GM19463 (cell line): Measurements from ENCODE around the gene DGKG.

Experiments
- ATAC-seq: cut with Tn5 transposase; IDR thresholded peaks from one replicate; pipeline ENCODE4 v1.9.1; 2021; ENCODE audit warnings: mild to moderate bottlenecking, moderate library complexity; ENCODE audit not compliant: unreplicated experiment

The DGKG gene

DNA sequence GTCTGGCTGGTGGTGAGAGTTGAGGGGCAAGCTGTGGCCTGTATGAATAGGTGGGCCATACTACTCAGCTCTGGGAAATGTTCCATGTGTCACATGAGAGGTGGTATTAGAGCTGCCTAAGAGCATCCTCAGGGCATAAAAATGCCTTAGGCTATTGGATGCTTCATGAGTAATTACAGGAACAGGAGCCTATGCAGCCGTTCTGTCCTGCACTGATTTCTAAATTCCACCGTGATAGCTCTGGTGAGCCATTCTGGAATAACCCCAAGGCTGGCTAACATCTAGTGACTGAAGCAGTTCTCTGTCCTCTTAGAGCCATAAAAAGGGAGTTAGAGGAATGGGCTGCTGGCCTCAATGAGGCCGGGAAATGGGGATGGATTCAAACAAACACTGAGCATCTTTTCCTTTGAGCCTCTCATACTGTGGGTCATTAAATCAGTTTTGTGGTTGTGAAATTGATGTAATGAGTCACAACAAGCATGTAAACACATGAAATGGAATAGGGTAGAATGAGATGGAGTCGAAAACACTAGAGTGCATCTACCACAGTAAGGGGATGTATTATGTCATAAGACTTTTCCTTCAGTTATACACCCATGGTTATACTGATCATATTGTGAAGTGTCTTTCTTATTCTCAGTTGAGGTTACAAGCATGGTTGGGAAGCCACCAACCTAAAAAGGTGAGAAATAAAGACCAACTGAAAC, 41.0 kb downstream of the DGKG start:
- no peak for ATAC-seq

DNA sequence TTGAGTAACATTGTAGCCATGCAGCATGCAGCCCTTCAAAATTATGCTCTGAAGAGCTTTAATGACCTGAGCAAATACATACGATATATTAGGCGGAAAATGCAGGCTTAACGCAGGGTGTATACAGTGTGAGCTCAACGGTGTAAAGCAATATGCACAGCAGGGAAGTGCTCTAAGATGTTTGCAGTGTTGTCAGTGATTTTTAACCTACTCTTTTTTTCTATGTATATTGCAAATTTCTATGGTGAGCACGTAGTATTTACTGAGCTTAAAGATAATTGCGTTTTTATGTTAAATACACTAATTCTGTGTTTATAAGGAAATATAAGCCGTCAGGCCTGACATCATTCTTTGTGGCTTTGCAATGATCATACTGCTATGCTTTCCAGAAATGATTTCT, 42.1 kb downstream of the DGKG start:
- no peak for ATAC-seq

DNA sequence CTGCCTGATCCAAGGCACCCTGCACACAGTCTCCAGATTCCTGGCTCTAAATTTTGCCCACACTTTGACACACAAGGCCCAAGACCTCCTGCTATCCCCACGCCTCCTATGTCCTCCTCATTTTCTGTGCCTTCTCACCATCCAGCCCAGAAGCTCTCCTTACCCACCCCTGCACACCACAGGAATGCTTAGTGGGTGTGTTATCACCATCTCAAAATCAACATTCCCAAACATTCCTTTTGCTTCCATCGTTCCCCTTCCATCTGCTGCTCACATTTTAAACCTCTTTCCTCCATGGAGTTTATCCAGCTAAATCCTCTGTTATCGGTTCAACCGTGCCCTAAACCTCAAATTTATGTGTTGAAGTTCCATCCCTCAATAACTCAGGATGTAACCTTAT, 43.9 kb downstream of the DGKG start:
- ATAC-seq, result no peak

DNA sequence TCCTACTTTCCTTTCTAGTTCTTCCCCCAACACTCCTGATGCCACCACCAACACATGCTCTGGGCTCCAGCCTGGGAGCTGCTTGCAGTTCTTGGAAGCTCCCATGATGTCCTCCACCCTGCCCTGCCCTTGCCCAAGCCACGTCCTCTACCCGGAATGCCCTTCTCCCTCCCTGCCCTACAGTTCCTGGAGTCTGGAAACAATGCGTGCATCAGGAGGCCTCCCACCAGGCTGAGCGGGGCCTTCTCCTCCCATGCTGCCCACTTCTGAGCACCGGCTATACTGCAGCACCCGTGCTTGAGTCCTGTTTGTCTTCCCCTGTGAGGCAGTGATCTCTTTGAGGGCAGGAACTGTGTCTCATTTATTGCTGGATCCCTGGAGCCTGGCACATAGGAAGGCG, 44.6 kb downstream of the DGKG start:
- ATAC-seq, result no peak

DNA sequence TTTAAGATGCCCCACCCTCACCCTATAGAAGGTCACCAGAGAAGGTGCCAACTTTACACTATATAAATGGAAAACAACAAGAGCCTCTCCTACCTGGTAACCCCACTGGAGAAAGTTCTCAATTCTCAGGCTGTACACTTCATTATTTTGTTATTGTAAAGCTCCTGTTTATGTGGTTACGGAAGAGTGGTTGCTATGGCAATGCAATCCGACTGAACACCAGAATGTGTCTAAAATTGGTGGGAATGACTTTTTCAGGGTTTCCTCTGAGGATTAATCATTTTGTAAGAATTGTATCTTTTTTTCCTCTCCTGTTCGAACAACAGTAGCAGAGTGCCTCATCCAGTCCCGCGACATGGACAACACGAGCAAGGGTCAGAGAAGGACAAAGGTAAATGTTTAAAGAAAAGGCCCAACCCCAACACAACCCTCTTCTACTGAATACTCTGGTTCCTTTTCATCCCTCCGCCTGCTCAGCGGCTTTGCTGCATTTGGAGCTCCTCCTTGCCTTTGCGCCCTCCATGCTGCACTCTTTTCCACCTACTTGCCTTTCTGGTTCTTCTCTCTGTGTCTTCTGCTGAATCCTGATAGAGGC, 45.3 kb downstream of the DGKG start:
- ATAC-seq, result no peak

DNA sequence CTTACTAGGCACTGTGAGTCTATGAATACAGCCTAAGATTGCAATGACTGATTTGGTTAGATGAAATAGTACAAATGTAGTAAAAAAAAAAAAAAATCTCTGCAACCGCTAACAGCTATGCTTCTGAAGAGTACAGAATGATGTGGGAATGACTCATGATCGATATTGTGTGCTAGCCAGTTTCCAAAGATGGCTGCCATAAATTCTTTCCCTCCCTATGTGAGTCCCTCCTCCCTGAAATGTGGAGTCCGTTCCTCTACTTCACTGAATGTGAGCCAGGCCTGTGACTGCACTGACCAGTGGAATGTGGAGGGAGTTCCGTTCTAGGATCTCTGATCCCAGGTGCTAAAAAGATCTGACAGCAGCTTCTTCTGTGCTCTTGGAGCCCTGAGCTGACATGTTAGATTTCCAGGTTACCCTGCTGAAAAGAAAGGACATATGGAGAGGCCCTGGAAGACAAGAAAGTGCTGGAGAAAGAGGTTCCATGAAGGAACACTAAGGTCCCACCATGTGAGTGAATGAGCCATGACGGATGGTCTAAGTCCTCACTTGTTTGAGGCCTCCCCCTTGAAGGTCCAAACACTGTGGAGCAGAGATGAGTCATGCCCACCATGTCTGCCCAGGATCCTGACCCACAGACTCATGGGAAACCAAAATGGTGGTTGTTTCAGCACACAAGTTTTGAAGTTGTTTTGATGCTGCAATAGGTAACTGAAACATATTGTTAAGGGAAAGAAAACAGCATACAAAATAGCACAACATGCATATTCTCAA, 46.3 kb downstream of the DGKG start:
- no peak for ATAC-seq

DNA sequence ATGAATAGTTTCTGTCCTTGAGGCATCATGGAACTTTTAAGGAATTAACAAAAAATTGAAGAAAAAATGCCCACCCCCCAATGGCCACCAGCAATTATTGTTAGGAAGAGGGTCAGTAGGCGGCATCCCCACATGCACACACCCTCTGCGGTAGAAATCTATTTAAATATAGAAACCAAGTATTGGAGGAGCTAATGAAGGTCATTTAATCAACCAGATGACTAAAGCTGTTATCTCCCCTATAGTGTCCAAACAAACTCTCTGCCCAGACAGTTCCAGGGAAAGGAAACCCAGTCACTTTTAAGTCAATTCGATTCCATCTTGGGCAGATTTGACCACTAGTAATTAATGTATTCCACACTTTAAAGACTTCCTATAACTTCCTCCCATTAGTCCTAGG, 47.1 kb downstream of the DGKG start:
- no peak for ATAC-seq

DNA sequence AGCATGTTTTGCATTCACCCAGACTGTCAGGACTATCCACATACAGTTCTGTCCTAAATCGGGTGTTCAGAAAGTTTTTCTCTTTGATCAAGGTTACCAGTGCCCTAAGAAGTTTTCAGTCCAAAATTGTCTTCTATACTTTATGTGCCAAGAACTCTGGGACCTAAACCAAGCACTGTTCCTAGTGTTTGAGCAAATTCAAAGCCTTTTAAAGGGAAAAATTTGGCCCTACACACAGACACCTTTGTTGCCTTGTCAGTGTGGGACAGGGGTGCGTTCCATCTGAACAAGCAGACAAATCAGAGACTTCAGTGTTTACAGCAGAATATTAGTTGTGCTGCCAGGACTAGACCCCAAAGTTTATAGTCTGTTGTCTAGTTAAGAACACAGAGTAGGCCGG, 50.6 kb downstream of the DGKG start:
- ATAC-seq, result no peak

DNA sequence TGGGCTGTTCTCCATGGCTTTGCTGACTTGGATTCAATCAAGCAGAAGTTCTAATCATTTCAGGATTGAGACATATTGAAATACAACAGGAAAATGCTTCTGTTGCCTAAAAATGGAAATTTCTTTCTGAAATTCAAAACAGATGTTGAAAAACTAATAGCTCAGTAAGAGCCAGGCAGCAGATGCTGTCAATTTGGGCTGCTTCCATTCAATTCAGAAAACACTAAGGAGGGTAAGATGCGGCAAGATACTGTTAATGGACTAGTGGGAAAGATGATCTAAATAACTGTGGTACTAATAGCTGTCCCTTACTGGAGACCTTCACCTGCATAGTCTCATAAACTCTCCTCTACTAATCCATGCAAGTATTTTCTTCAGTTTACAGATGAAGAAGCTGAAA, 53.5 kb downstream of the DGKG start:
- no peak for ATAC-seq

DNA sequence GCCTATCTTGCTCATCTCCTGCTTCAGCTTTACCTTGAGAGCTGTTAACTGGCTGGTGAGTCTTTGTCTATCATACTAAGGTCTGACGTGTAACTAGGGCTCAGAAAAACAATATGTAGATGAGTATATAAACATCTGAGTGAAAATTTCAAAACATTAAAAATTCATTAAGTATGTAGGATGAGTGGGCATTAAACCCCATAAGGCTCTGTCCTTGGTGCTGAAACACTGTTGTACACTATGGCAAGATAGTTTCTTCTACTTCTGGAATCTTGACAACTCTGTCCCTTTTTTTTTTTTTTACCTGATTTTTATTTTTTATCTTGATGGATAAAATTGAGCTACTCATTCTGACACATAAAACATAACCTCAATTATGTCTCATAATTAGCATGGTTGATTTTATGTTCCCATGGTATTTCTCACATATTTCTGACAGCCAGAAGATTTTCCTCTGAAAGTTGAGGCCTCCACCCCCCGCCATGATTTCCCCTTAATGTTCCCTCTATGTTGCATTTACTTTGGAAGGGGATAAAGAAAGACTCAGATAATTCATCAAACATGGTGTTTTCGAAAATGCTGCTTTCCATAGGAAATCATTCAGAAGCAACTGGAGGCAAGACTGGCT, 54.3 kb downstream of the DGKG start:
- no peak for ATAC-seq

DNA sequence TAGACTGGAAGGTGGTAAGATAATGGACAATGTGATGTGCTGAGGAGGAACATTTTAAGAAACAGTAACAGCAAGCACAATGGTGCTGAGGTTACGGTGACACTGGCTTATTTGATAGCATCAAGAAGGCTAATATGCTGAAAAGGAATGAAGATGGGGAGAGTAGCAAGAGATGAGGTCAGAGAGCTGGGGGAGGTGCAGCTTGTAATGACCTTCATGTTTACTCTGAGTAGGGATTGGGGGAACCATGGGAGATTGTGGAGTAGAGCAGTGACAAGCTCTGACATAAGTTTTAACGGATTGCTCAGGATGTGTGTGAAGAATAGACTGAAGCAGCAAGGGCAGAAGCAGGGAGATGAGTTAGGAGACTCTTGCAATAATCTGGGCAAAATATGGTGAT, 56.7 kb downstream of the DGKG start:
- ATAC-seq, result no peak

DNA sequence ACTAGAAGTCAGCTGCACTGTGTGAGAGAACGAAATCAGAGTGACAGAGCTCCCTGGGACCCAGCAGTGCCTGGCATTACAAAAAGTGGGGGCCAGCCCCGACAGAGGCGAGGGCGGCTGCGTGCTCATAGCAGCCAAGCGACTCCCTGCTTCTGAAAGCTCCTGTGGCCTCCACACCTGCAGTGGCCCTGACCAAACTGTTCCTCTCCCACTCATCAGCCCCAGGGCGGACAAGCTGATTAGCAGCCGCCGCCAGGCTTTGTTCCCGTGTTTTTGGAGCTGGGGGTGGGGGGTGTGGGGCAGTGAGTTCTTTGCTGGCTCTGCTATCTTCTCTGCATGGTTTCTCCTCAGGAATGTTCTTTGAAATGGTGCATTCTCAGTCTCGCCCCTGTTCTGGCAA, 58.1 kb downstream of the DGKG start:
- no peak for ATAC-seq

DNA sequence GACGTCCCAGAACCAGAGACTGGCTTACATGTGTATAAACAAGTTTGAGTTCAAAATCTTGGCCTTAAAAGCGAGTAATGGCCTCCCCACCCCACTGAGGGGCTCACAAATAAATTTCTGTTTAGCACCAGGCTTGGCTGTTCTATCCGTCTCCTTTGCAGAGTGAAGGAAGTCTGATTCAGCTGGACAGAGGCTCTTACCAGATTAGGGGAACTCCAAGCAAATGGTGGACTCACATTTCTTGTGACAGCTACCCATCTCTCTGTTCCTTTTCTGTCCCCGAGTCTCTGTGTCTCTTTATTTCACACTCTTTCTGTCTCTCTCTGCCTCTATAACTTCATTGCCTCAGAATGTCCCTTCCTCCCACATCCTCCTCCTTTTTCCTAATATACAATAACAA, 62.7 kb downstream of the DGKG start:
- no peak for ATAC-seq

DNA sequence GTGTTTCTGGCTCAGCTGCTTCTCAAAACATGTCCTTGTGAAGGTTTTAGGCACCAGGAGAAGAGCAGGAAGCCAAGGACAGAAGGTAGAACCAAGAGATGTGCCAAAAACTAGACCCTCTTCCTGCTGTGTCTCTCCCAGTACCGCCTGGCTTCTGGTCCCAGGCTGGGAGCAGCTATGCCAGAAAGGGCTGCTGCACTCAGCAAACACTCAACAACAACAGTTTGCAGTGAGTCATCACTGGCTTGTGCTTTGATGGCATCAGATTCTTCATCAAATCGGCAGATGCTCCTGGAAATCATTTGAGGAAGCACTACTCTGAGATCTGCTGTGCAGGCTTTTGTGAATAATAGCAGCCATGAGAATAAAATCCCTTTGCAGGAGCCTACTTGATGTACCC, 63.2 kb downstream of the DGKG start:
- no peak for ATAC-seq

DNA sequence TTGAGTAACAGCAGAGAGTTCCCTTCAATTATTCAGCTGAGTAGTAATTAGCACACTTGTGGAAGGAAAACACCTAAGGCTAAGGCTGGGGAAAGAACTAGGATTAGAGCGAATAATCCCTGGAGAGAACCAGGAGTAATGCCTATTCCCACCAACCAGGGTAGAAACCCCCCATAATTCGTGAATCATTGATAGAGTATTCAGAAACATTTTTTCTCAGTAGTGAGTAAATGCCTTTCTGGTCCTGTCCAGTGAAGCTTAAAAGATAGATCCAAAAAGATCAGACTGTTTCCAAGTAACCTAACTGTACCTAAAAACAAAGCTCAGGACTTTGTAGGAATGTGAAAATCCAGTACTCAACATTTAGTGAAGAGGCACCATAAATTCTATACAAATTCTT, 71.2 kb downstream of the DGKG start:
- ATAC-seq, result no peak

DNA sequence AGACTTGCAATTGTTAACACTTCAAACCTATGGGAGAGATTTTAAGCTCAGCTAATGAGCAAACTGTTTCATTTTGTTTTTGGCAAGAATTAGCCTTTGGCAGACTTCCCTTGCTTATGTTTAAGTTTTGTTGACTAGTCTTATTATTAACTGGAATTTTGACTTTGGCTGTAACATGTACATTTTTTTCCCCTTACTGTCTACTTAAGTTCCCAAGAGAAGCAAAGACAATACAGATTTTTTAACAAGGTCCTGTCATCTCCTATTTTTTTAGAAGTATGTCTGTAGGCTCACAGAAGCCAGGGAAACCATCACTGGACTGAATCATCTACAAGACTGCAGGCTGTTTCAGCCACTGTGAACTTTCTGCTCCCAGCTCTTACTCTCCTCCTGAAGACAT, 74.3 kb downstream of the DGKG start:
- no peak for ATAC-seq

DNA sequence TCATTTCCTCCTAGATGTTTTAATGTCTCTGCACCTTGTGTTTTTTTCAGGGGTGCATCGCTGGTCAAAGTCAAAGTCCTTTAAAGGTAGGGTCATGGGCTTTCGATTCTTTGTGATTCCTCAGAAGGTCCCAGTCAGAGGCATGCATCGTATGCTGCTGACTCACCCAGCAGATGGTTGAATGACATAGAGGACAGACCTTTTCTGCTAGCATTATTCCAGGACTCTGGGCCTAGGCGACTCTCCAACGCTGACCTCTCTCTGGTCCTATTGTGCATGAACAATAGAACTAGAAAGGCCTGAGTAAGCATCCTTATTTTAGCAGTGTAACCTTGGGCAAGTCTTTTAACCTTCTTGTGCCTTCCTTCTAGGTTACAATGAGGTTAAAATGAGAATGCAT, 75.9 kb downstream of the DGKG start:
- no peak for ATAC-seq

DNA sequence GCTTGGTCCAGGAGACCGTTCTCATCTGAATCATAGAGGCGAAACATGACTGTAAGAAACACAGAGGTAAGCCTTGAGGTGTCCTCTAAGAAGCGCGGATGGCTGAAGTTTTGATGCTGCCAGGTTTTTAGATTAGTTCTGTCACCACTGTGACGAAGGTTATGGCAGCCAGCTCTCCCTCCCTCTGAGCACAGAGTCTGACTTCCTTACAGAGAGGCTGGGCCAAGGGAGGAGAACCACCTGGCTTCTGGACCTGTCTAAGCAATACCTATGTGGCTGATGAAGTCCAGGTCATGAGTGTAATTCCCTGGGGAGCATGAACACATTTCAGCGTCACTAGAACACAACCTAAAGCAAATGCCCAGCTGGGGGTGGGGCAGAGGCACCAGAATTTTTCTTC, 77.4 kb downstream of the DGKG start:
- no peak for ATAC-seq

DNA sequence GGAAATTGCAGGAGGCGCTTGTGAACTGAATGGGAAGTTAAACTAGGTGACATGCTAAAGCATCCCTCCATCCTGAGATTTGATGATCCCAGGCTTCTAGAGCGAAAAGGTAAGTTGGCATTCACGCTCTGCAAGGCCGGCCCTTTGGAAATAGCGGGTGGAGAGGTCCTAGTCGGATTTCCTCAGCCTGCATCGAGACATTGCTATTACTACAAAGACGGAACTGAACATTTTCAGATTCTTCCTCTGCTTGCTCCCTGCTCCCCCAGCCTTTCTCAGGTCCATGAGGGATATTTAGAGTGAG, 77.7 kb downstream of the DGKG start:
- no peak for ATAC-seq

DNA sequence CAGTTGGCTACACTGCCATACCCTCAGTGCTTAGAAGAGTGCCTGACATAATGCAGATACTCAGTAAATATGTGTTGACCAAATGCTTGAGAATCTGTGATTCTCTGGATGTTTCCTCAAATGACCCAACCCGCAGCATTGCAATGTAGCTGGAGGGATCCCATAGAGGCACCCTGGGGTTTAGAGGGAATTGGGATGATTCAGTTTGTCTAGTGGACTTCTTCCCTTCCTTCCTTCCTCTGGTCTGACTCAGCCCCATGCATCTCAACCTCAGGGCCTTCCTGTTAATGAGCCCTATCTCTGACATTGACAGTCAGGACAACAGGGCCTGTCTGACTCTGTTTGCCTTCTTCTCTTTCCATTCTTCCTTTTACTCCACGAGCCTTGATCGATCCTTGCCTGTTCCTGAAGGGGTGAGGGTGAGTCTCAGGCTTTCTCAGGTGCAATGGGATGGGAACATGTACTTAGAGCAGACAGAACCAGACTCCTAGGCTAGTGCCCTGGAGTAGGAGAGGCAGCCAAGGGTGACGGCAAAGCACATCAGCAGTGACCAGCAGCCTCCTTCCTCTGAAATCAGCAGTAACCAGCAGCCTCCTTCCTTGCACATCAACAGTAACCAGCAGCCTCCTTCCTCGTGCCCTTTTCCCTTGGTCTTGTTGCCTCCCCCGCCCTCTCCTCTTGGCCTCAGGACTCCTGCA, 78.2 kb downstream of the DGKG start:
- ATAC-seq, result no peak

DNA sequence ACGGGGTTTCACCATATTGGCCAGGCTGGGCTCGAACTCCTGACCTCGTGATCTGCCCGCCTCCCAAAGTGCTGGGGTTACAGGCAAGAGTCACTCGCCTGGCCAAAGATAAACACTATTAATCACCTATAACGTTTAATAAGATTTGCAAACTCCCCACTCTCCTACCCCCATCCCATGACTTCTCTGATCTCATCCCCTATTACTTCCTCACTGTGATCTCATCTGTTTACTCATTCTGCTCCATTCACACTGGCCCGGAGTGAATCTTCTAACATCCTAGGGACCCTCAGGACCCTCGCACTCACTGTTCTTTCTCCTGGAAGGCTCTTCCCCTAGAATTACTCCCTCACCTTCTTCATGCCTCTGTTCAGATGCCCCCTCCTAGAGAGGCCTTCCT, 78.9 kb downstream of the DGKG start:
- ATAC-seq, result no peak

DNA sequence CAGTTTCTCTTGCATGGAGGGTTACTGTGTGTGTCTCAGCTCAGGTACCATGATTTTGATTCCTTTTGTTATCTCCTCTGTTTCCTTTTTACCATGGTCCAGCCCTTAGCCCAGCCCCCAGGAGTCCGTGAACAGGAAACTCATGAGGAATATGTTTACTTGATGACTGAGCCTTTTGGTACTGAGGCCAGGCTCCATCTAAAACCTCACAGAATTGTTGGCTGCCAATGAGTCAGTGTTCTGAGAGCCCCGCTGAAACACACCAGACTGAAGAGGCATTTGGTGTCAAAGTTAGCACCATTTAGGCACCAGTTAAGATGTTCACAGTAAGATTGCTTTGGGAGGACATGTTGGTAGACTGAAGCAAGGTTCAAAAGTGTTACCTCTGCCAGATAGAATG, 80.9 kb downstream of the DGKG start:
- no peak for ATAC-seq
